Liver (tissue), 9 donors: ENCODE data around the gene IQSEC1. TPM values are rescaled to one million over a fixed set of nuclear protein-coding genes. Genes with fewer than 3 reads are reported as not detected.

Experiments
- DNase-seq: peaks from one replicate; pipeline ENCODE4 v3.0.0-alpha.2; 2017; ENCODE audit warnings: low spot score
- H3K27ac ChIP-seq, 2 donors: one replicate each; pipeline ENCODE4 v1.7.0; 2013; ENCODE audit warnings: inconsistent platforms in 2 of 2, low read length in 2 of 2, control low read depth in 1 of 2, low read depth in 1 of 2, mild to moderate bottlenecking in 1 of 2
- H3K27me3 ChIP-seq, 4 donors: one replicate each; pipeline versions ENCODE4 v1.6.1 to v1.7.0; 2013; ENCODE audit warnings: low read length in 3 of 4, inconsistent platforms in 1 of 4, mild to moderate bottlenecking in 1 of 4, moderate library complexity in 1 of 4; ENCODE audit not compliant: control insufficient read depth in 4 of 4, insufficient read depth in 4 of 4
- H3K36me3 ChIP-seq, 4 donors: one replicate each; pipeline versions ENCODE4 v1.6.1 to v1.7.0; 2013; ENCODE audit warnings: low read length in 3 of 4, mild to moderate bottlenecking in 3 of 4, low read depth in 1 of 4, moderate library complexity in 1 of 4; ENCODE audit not compliant: control insufficient read depth in 4 of 4, insufficient read depth in 3 of 4
- H3K4me1 ChIP-seq, 4 donors: one replicate each; pipeline versions ENCODE4 v1.6.1 to v1.7.0; 2013; ENCODE audit warnings: low read length in 3 of 4, mild to moderate bottlenecking in 3 of 4, moderate library complexity in 1 of 4; ENCODE audit not compliant: control insufficient read depth in 4 of 4, insufficient read depth in 4 of 4
- H3K4me3 ChIP-seq, 3 donors: one replicate each; pipeline versions ENCODE4 v1.6.1 to v1.7.0; 2013; ENCODE audit warnings: low read length in 3 of 3, control low read depth in 1 of 3, low read depth in 1 of 3, mild to moderate bottlenecking in 1 of 3
- H3K9ac ChIP-seq, 2 donors: one replicate each; pipeline ENCODE4 v1.7.0; 2013; ENCODE audit warnings: low read length in 2 of 2, mild to moderate bottlenecking in 2 of 2, moderate library complexity in 2 of 2, control low read depth in 1 of 2, low read depth in 1 of 2
- H3K9me3 ChIP-seq, 4 donors: one replicate each; pipeline versions ENCODE4 v1.6.1 to v1.7.0; 2013; ENCODE audit warnings: low read length in 3 of 4; ENCODE audit not compliant: control insufficient read depth in 4 of 4
- ATF3 ChIP-seq: IDR thresholded peaks from 2 replicates; pipeline ENCODE4 v1.6.1; 2016; ENCODE audit warnings: antibody characterized with exemption
- EGR1 ChIP-seq, 2 donors: IDR thresholded peaks; 2 replicates each; pipeline ENCODE4 v1.6.1; 2016 to 2018; ENCODE audit warnings: antibody characterized with exemption in 2 of 2, low read depth in 2 of 2
- FOXA1 ChIP-seq: IDR thresholded peaks from 2 replicates; pipeline ENCODE4 v1.6.1; 2016; ENCODE audit warnings: antibody characterized with exemption
- FOXA2 ChIP-seq: IDR thresholded peaks from 2 replicates; pipeline ENCODE4 v1.6.1; 2016; ENCODE audit warnings: antibody characterized with exemption
- GABPA ChIP-seq, 2 donors: IDR thresholded peaks in 1 of 2; conservative IDR thresholded peaks in 1 of 2; 2 replicates each; pipeline ENCODE4 v1.6.1; 2016; ENCODE audit warnings: antibody characterized with exemption in 2 of 2, mild to moderate bottlenecking in 1 of 2, moderate library complexity in 1 of 2
- HNF4A ChIP-seq, 2 donors: conservative IDR thresholded peaks; 2 replicates each; pipeline ENCODE4 v1.6.1; 2016; ENCODE audit warnings: antibody characterized with exemption in 2 of 2, mild to moderate bottlenecking in 2 of 2
- HNF4G ChIP-seq: IDR thresholded peaks from 2 replicates; pipeline ENCODE4 v1.6.1; 2016; ENCODE audit warnings: antibody characterized with exemption
- JUND ChIP-seq, 2 donors: IDR thresholded peaks; 2 replicates each; pipeline ENCODE4 v1.6.1; 2016; ENCODE audit warnings: antibody characterized with exemption in 2 of 2
- NR2F2 ChIP-seq: IDR thresholded peaks from 2 replicates; pipeline ENCODE4 v1.6.1; 2016; ENCODE audit warnings: antibody characterized with exemption
- RAD21 ChIP-seq, 2 donors: IDR thresholded peaks; 2 replicates each; pipeline ENCODE4 v1.6.1; 2016; ENCODE audit warnings: antibody characterized with exemption in 2 of 2, mild to moderate bottlenecking in 2 of 2
- SP1 ChIP-seq: IDR thresholded peaks from 2 replicates; pipeline ENCODE4 v1.6.1; 2018; ENCODE audit warnings: antibody characterized with exemption, mild to moderate bottlenecking
- TAF1 ChIP-seq: conservative IDR thresholded peaks from 2 replicates; pipeline ENCODE4 v1.6.1; 2016; ENCODE audit warnings: antibody characterized with exemption, mild to moderate bottlenecking
- YY1 ChIP-seq: IDR thresholded peaks from 2 replicates; pipeline ENCODE4 v1.6.1; 2016; ENCODE audit warnings: antibody characterized with exemption, mild to moderate bottlenecking
- WGBS: extraction: QIAGEN DNeasy Blood & Tissue Kit; methylation state at CpG from one replicate; pipeline ENCODE4 v1.1.7; 2013; 5-methylcytosine and 5-hydroxymethylcytosine counted together
- polyA plus RNA-seq, 2 donors: library from polyadenylated mRNA; stranded (reverse) in 1 of 2; unstranded in 1 of 2; fragments of 200-250 nt in 1 of 2; fragments of >200 nt in 1 of 2; fragmentation: Nextera tagmentation in 1 of 2; extraction: Ambion mirVana in 1 of 2; gene quantifications; one replicate each; pipeline versions ENCODE4 v1.2.1 to v1.2.3, GENCODE V29; 2013 to 2015
- total RNA-seq, 2 donors: library from RNA; depleted of rRNA; stranded (reverse); fragments of >200 nt; gene quantifications; one replicate each; pipeline ENCODE4 v1.2.3, GENCODE V29; 2014
- TF ChIP-seq, protein P1 (sequence below): IDR thresholded peaks from 2 replicates; pipeline ENCODE4 v1.6.1; 2016; ENCODE audit warnings: antibody characterized with exemption, mild to moderate bottlenecking
- TF ChIP-seq, protein P2 (sequence below): fragments of 150-350 bp; IDR thresholded peaks from 2 replicates; pipeline ENCODE4 v1.5.1; 2017; ENCODE audit warnings: improper control_type of control experiment, low read depth, low read length; ENCODE audit not compliant: missing input control
- donor health status: healthy.
- donor health status: healthy.
- donor health status: healthy.
- donor health status: healthy.
- donor health status: healthy.

Gene IQSEC1
- total and polyA plus RNA-seq, 4 donors = 12.7 to 56.0 (median 36.2) TPM

DNA sequence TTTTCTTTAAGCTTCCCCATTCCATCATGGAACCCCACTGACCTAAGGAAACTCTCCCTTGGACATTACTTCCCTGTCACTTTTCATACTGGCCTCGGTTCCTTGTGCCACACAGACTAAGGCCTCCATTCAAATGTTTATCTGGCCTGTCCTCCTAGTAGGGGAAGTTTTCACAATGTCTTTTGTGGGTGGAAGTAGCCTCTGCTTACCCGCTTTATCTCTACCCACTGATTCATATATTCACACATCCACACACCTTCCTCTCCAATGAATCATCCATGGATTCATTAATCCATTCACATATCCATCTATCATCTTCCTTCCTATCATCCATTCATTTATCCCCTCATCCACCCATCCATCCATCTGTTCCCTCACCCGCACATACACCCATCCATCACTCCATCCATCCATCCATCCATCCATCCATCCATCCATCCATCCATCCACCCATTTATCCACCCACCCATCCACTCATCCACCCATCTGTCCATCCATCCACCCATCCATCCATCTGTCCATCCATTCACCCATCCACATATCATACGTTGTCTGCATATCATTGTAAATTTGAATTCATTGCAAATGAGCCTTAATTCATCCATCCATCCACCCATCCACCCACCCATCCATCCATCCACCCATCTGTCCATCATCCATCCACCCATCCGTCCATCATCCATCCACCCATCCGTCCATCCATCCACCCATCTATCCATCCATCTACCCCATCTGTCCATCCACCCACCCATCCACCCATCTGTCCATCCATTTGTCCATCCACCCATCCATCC is 49.1 kb downstream of the IQSEC1 start:
- no peak overlapping the region for H3K4me3 ChIP-seq
- 94% methylated on average over 6 of the region's 6 CpGs for WGBS
- no peak overlapping the region for H3K9ac ChIP-seq
- H3K36me3 ChIP-seq = no peaks in the 10 kb centered on the region
- DNase-seq = no peak
- H3K4me1 ChIP-seq = peaks cover 0 to 5% (median 2%) of the 10 kb centered on the region in 4 donors
- no peak overlapping the region for H3K27ac ChIP-seq
- TF ChIP-seq EGR1 (IDR thresholded peaks at IDR 0.05; ENCODE audit: low read depth in 2 of 2) (no peak), FOXA1 (no peak)
- H3K27me3 ChIP-seq = no peaks in the 10 kb centered on the region
- H3K9me3 ChIP-seq = no peaks in the 10 kb centered on the region

DNA sequence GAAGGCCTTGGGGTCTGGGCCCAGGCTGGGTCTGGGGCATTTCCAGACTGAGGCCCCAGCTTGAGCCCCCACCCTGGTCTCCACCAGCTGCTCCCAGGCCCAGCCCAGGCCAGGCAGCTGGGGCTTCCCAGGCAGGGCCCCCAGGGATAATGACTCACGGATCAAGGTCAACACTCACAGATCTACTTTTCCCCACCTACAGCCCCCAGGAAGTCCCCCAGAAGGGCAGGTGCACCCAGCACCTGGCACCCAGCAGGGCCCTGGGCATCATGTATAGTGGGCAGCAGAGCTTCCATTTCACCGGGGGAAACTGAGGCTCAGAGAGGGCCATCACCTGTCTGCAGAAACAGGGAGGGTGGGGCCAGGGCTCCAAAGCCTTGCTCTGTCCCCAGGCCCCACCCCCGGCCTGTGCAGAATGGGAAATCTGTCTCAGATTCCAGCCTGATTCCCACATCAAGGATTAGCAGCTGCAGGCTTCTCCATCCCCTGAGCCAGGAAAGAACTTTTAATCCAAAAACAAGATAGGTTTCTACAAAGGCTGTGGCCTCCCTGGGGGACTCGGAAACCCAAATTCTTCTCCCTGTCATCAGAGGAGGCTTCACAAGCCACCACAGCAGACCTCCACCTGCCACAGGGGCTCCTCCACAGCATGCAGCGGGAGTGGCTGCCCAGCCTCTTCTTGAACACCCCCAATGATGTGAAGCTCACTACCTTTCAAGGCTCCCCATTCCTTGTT is 49.8 kb downstream of the IQSEC1 start:
- TF ChIP-seq TAF1 = no peak
- no peak for TF ChIP-seq NR2F2
- no peak for TF ChIP-seq FOXA2
- no peak for TF ChIP-seq FOXA1
- no peak for TF ChIP-seq YY1
- TF ChIP-seq GABPA (IDR thresholded peaks at IDR 0.05 in 1 of 2, conservative IDR thresholded peaks at IDR 0.05 in 1 of 2) = no peak
- TF ChIP-seq EGR1 (IDR thresholded peaks at IDR 0.05; ENCODE audit: low read depth in 2 of 2) = no peak
- no peak for TF ChIP-seq HNF4G
- no peak for TF ChIP-seq SP1
- 93% methylated on average over 5 of the region's 5 CpGs for WGBS
- Histone ChIP-seq H3K36me3 (no peaks in the 10 kb centered on the region), H3K27me3 (no peaks in the 10 kb centered on the region), H3K27ac (no peak overlapping the region), H3K4me1 (peaks cover 0 to 5% (median 2%) of the 10 kb centered on the region in 4 donors), H3K9me3 (no peaks in the 10 kb centered on the region), H3K4me3 (no peak overlapping the region), H3K9ac (no peak overlapping the region)
- no peak for DNase-seq

- Histone ChIP-seq H3K4me3 (no peak overlapping the region), H3K36me3 (no peaks in the 10 kb centered on the region), H3K4me1 (peaks cover 0 to 5% (median 2%) of the 10 kb centered on the region in 4 donors), H3K9me3 (no peaks in the 10 kb centered on the region), H3K27me3 (no peaks in the 10 kb centered on the region), H3K27ac (no peak overlapping the region), H3K9ac (no peak overlapping the region)
- DNase-seq = no peak
- TF ChIP-seq, protein P1, sequence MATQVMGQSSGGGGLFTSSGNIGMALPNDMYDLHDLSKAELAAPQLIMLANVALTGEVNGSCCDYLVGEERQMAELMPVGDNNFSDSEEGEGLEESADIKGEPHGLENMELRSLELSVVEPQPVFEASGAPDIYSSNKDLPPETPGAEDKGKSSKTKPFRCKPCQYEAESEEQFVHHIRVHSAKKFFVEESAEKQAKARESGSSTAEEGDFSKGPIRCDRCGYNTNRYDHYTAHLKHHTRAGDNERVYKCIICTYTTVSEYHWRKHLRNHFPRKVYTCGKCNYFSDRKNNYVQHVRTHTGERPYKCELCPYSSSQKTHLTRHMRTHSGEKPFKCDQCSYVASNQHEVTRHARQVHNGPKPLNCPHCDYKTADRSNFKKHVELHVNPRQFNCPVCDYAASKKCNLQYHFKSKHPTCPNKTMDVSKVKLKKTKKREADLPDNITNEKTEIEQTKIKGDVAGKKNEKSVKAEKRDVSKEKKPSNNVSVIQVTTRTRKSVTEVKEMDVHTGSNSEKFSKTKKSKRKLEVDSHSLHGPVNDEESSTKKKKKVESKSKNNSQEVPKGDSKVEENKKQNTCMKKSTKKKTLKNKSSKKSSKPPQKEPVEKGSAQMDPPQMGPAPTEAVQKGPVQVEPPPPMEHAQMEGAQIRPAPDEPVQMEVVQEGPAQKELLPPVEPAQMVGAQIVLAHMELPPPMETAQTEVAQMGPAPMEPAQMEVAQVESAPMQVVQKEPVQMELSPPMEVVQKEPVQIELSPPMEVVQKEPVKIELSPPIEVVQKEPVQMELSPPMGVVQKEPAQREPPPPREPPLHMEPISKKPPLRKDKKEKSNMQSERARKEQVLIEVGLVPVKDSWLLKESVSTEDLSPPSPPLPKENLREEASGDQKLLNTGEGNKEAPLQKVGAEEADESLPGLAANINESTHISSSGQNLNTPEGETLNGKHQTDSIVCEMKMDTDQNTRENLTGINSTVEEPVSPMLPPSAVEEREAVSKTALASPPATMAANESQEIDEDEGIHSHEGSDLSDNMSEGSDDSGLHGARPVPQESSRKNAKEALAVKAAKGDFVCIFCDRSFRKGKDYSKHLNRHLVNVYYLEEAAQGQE = no peak
- TF ChIP-seq GABPA (IDR thresholded peaks at IDR 0.05 in 1 of 2, conservative IDR thresholded peaks at IDR 0.05 in 1 of 2) = no peak
- TF ChIP-seq JUND (IDR thresholded peaks at IDR 0.05) = no peak
- no peak for TF ChIP-seq RAD21 (IDR thresholded peaks at IDR 0.05)
- TF ChIP-seq YY1 = no peak
- TF ChIP-seq, protein P2, sequence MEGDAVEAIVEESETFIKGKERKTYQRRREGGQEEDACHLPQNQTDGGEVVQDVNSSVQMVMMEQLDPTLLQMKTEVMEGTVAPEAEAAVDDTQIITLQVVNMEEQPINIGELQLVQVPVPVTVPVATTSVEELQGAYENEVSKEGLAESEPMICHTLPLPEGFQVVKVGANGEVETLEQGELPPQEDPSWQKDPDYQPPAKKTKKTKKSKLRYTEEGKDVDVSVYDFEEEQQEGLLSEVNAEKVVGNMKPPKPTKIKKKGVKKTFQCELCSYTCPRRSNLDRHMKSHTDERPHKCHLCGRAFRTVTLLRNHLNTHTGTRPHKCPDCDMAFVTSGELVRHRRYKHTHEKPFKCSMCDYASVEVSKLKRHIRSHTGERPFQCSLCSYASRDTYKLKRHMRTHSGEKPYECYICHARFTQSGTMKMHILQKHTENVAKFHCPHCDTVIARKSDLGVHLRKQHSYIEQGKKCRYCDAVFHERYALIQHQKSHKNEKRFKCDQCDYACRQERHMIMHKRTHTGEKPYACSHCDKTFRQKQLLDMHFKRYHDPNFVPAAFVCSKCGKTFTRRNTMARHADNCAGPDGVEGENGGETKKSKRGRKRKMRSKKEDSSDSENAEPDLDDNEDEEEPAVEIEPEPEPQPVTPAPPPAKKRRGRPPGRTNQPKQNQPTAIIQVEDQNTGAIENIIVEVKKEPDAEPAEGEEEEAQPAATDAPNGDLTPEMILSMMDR = no peak
- no peak for TF ChIP-seq HNF4G
- TF ChIP-seq ATF3 = no peak
- TF ChIP-seq HNF4A (conservative IDR thresholded peaks at IDR 0.05) = no peak
- 82% methylated on average over 20 of the region's 20 CpGs for WGBS
Observed at GRCh38 chr3:13022348-13023234, 50.6 kb downstream of the IQSEC1 start.
